GM23338 (cell line): ENCODE results near the gene TTLL5. TPM values are rescaled to one million over a fixed set of nuclear protein-coding genes. Genes with fewer than 3 reads are reported as not detected.

Source experiments
- ATAC-seq: fragments of 200-7000 bp; cut with Tn5 transposase; 3 replicates; pipeline ENCODE4 v1.9.1; 2020
- DNase-seq: peaks from one replicate; pipeline ENCODE4 v3.0.0-alpha.2; 2015; ENCODE audit warnings: low spot score
- H2AFZ ChIP-seq: fragments of 200-600 bp; sonication (generic); 2 replicates; pipeline ENCODE4 v1.8.0; 2016; ENCODE audit warnings: antibody characterized with exemption, mild to moderate bottlenecking, moderate library complexity
- H3F3A ChIP-seq: fragments of 200-600 bp; sonication (generic); replicated peaks from 2 replicates; pipeline ENCODE4 v1.8.0; 2017; ENCODE audit warnings: antibody characterized with exemption, mixed run types, low read depth
- H3K27ac ChIP-seq: fragments of 200-600 bp; sonication (generic); 2 replicates; pipeline ENCODE4 v1.6.1; 2016; ENCODE audit warnings: low read depth
- H3K27me3 ChIP-seq: fragments of 200-600 bp; sonication (generic); 2 replicates; pipeline ENCODE4 v1.8.0; 2016; ENCODE audit warnings: mild to moderate bottlenecking, mixed run types, moderate library complexity; ENCODE audit not compliant: insufficient read depth
- H3K36me3 ChIP-seq: fragments of 200-600 bp; sonication (generic); 2 replicates; pipeline ENCODE4 v1.8.0; 2016; ENCODE audit warnings: mild to moderate bottlenecking; ENCODE audit not compliant: insufficient read depth
- H3K4me1 ChIP-seq: fragments of 200-600 bp; sonication (generic); 2 replicates; pipeline ENCODE4 v1.8.0; 2016; ENCODE audit warnings: mild to moderate bottlenecking, moderate library complexity; ENCODE audit not compliant: insufficient read depth
- H3K4me2 ChIP-seq: fragments of 200-600 bp; sonication (generic); 2 replicates; pipeline ENCODE4 v1.7.1; 2017; ENCODE audit warnings: mixed run types
- H3K4me3 ChIP-seq: fragments of 200-600 bp; sonication (generic); 2 replicates; pipeline ENCODE4 v1.6.1; 2016; ENCODE audit warnings: mixed run types
- H3K79me2 ChIP-seq: fragments of 200-600 bp; sonication (generic); replicated peaks from 2 replicates; pipeline ENCODE4 v1.8.0; 2017; ENCODE audit warnings: mild to moderate bottlenecking; ENCODE audit not compliant: insufficient read depth
- H3K9me2 ChIP-seq: fragments of 200-600 bp; sonication (generic); 2 replicates; pipeline ENCODE4 v1.8.0; 2017; ENCODE audit not compliant: insufficient read depth
- H4K20me1 ChIP-seq: fragments of 200-600 bp; sonication (generic); replicated peaks from 2 replicates; pipeline ENCODE4 v1.8.0; 2017; ENCODE audit warnings: mild to moderate bottlenecking; ENCODE audit not compliant: insufficient read depth
- H3K27ac Mint-ChIP-seq: 2 replicates; pipeline ENCODE4 v1.8.0; 2020; ENCODE audit warnings: inconsistent platforms, mild to moderate bottlenecking, moderate library complexity, mixed read lengths
- H3K27me3 Mint-ChIP-seq: 3 replicates; pipeline ENCODE4 v1.8.0; 2022; ENCODE audit warnings: low read depth, mild to moderate bottlenecking, moderate library complexity, mixed read lengths, inconsistent platforms; ENCODE audit not compliant: insufficient read depth, poor library complexity
- H3K36me3 Mint-ChIP-seq: 3 replicates; pipeline ENCODE4 v1.8.0; 2021; ENCODE audit warnings: low read depth, mild to moderate bottlenecking, inconsistent platforms, moderate library complexity, mixed read lengths
- H3K4me1 Mint-ChIP-seq: 3 replicates; pipeline ENCODE4 v1.8.0; 2020; ENCODE audit warnings: mild to moderate bottlenecking, inconsistent platforms, mixed read lengths
- H3K4me3 Mint-ChIP-seq: 3 replicates; pipeline ENCODE4 v1.8.0; 2021; ENCODE audit warnings: moderate library complexity, mild to moderate bottlenecking, inconsistent platforms, mixed read lengths
- H3K9me3 Mint-ChIP-seq: 3 replicates; pipeline ENCODE4 v1.8.0; 2020; ENCODE audit warnings: moderate library complexity, mild to moderate bottlenecking, inconsistent platforms, mixed read lengths
- CREB1 ChIP-seq: fragments of 250-450 bp; sonication (Bioruptor Pico); IDR thresholded peaks from 2 replicates; pipeline ENCODE4 v1.5.0; 2020; ENCODE audit warnings: low read depth, mild to moderate bottlenecking, moderate library complexity
- CTCF ChIP-seq, 2 experiments: fragments of 200-600 bp in 1 of 2; sonication (generic) in 1 of 2; conservative IDR thresholded peaks; 2 replicates each; pipeline versions ENCODE4 v1.5.1 to v1.6.1; 2016 to 2017; ENCODE audit warnings: antibody characterized with exemption in 2 of 2, low read depth in 2 of 2, mild to moderate bottlenecking in 2 of 2, moderate library complexity in 1 of 2
- EZH2 ChIP-seq: fragments of 200-600 bp; sonication (generic); IDR thresholded peaks from one replicate; pipeline ENCODE4 v1.8.0; 2017; ENCODE audit warnings: antibody characterized with exemption, mild to moderate bottlenecking, low read depth; ENCODE audit not compliant: unreplicated experiment
- EZH2phosphoT487 ChIP-seq: fragments of 200-600 bp; sonication (generic); IDR thresholded peaks from one replicate; pipeline ENCODE4 v1.8.1; 2018; ENCODE audit warnings: antibody characterized with exemption; ENCODE audit not compliant: unreplicated experiment
- JUNB ChIP-seq: IDR thresholded peaks from one replicate; pipeline ENCODE4 v1.6.1; 2016; ENCODE audit warnings: antibody characterized with exemption; ENCODE audit not compliant: unreplicated experiment
- NANOG ChIP-seq: IDR thresholded peaks from 2 replicates; pipeline ENCODE4 v1.6.1; 2016; ENCODE audit warnings: antibody characterized with exemption, borderline replicate concordance
- POLR2AphosphoS5 ChIP-seq: IDR thresholded peaks from 2 replicates; pipeline ENCODE4 v1.6.1; 2016; ENCODE audit warnings: antibody characterized with exemption, low read depth
- STAT1 ChIP-seq: IDR thresholded peaks from one replicate; pipeline ENCODE4 v1.6.1; 2016; ENCODE audit warnings: antibody characterized with exemption; ENCODE audit not compliant: unreplicated experiment
- ZNF114 ChIP-seq: fragments of 250-450 bp; sonication (Bioruptor Pico); IDR thresholded peaks from 2 replicates; pipeline ENCODE4 v1.5.0; 2020; ENCODE audit warnings: mild to moderate bottlenecking, moderate library complexity
- ZNF331 ChIP-seq: fragments of 250-450 bp; sonication (Bioruptor Pico); IDR thresholded peaks from 2 replicates; pipeline ENCODE4 v1.5.0; 2020; ENCODE audit warnings: low read depth, mild to moderate bottlenecking, moderate library complexity
- polyA plus RNA-seq: library from polyadenylated mRNA; unstranded; fragments of >200 nt; fragmentation: Nextera tagmentation; extraction: Ambion mirVana; gene quantifications from 2 replicates; pipeline ENCODE4 v1.2.1, GENCODE V29; 2016
- total RNA-seq: library from RNA; depleted of rRNA; stranded (reverse); fragments of >200 nt; shearing (Covaris generic); gene quantifications from 2 replicates; pipeline ENCODE4 v1.2.3, GENCODE V29; 2014
- TF ChIP-seq, protein P1 (sequence below): fragments of 250-450 bp; sonication (Bioruptor Pico); IDR thresholded peaks from 2 replicates; pipeline ENCODE4 v1.5.0; 2020; ENCODE audit warnings: mild to moderate bottlenecking, moderate library complexity
- TF ChIP-seq, protein P2 (sequence below): IDR thresholded peaks from one replicate; pipeline ENCODE4 v1.6.1; 2018; ENCODE audit warnings: antibody characterized with exemption; ENCODE audit not compliant: unreplicated experiment

The TTLL5 gene
- total and polyA plus RNA-seq, 2 experiments from 2014 or later, result 33.5 to 35.4 TPM

GRCh38 chr14:75831952-75832351, 170.9 kb downstream of the TTLL5 start (continued):
- TF ChIP-seq, protein P1, sequence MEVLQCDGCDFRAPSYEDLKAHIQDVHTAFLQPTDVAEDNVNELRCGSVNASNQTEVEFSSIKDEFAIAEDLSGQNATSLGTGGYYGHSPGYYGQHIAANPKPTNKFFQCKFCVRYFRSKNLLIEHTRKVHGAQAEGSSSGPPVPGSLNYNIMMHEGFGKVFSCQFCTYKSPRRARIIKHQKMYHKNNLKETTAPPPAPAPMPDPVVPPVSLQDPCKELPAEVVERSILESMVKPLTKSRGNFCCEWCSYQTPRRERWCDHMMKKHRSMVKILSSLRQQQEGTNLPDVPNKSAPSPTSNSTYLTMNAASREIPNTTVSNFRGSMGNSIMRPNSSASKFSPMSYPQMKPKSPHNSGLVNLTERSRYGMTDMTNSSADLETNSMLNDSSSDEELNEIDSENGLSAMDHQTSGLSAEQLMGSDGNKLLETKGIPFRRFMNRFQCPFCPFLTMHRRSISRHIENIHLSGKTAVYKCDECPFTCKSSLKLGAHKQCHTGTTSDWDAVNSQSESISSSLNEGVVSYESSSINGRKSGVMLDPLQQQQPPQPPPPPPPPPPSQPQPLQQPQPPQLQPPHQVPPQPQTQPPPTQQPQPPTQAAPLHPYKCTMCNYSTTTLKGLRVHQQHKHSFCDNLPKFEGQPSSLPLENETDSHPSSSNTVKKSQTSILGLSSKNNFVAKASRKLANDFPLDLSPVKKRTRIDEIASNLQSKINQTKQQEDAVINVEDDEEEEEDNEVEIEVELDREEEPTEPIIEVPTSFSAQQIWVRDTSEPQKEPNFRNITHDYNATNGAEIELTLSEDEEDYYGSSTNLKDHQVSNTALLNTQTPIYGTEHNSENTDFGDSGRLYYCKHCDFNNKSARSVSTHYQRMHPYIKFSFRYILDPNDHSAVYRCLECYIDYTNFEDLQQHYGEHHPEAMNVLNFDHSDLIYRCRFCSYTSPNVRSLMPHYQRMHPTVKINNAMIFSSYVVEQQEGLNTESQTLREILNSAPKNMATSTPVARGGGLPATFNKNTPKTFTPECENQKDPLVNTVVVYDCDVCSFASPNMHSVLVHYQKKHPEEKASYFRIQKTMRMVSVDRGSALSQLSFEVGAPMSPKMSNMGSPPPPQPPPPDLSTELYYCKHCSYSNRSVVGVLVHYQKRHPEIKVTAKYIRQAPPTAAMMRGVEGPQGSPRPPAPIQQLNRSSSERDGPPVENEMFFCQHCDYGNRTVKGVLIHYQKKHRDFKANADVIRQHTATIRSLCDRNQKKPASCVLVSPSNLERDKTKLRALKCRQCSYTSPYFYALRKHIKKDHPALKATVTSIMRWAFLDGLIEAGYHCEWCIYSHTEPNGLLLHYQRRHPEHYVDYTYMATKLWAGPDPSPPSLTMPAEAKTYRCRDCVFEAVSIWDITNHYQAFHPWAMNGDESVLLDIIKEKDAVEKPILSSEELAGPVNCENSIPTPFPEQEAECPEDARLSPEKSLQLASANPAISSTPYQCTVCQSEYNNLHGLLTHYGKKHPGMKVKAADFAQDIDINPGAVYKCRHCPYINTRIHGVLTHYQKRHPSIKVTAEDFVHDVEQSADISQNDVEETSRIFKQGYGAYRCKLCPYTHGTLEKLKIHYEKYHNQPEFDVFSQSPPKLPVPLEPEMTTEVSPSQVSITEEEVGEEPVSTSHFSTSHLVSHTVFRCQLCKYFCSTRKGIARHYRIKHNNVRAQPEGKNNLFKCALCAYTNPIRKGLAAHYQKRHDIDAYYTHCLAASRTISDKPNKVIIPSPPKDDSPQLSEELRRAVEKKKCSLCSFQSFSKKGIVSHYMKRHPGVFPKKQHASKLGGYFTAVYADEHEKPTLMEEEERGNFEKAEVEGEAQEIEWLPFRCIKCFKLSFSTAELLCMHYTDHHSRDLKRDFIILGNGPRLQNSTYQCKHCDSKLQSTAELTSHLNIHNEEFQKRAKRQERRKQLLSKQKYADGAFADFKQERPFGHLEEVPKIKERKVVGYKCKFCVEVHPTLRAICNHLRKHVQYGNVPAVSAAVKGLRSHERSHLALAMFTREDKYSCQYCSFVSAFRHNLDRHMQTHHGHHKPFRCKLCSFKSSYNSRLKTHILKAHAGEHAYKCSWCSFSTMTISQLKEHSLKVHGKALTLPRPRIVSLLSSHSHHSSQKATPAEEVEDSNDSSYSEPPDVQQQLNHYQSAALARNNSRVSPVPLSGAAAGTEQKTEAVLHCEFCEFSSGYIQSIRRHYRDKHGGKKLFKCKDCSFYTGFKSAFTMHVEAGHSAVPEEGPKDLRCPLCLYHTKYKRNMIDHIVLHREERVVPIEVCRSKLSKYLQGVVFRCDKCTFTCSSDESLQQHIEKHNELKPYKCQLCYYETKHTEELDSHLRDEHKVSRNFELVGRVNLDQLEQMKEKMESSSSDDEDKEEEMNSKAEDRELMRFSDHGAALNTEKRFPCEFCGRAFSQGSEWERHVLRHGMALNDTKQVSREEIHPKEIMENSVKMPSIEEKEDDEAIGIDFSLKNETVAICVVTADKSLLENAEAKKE, result no peak
- TF ChIP-seq CREB1 (CRISPR knock-in tag), result no peak
- no peak for TF ChIP-seq ZNF114 (CRISPR knock-in tag)
- no peak for TF ChIP-seq EZH2
- no peak for TF ChIP-seq POLR2AphosphoS5
- TF ChIP-seq ZNF331 (CRISPR knock-in tag), result no peak
- TF ChIP-seq NANOG, result no peak
- no peak for TF ChIP-seq JUNB

DNA sequence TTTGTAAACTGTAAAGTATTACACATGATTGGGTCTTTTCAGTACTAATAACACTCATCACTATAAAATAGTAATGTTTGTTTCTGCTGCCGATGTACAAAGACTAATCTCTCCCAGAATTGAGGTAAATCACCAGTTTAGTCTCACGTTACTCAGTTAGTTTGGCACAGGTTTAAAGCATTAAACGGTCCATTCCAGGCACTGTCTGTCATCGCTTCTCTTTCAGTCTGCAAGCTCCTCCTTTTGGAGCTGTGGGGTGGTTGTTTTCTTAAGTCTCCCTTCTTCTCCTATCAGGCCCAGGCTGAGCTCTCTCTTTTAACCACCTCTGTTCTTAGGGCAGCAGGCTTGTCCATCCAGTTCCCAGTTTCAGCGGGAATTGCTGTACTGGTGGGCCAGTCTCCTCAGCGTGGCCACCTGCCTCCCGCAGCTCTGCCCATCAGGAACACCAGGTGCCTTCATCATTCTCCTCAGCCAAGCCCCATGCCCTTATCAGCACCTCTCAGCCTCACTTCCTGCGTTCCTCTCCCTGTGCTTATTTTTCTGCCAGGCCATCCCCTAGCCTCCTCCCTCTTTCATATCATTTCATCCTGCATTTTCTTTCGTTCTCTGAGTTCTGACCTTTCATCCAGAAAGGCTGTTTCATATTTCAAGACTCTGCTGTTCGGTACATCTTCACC, 171.7 kb downstream of the TTLL5 start:
- H3K4me3 Mint-ChIP-seq, result no peak overlapping the region
- peaks cover 3% of the 10 kb centered on the region; the same call in 1 of the 2 replicates for H4K20me1 ChIP-seq
- ATAC-seq, result no peak
- H3K36me3 ChIP-seq, result no peaks in the 10 kb centered on the region
- no peaks in the 10 kb centered on the region for H3K9me2 ChIP-seq
- H3K36me3 Mint-ChIP-seq, result no peaks in the 10 kb centered on the region
- H2AFZ ChIP-seq, result no peak overlapping the region
- H3K4me1 ChIP-seq, result no peaks in the 10 kb centered on the region
- H3K4me2 ChIP-seq, result no peak overlapping the region
- no peaks in the 10 kb centered on the region for H3K27me3 ChIP-seq
- peaks cover 4% of the 10 kb centered on the region; the same call in 1 of the 3 replicates for H3K4me1 Mint-ChIP-seq
- H3F3A ChIP-seq, result no peaks in the 10 kb centered on the region
- H3K27ac Mint-ChIP-seq, result no peak overlapping the region
- no peaks in the 10 kb centered on the region for H3K27me3 Mint-ChIP-seq
- H3K4me3 ChIP-seq, result no peak overlapping the region
- H3K79me2 ChIP-seq, result no peaks in the 10 kb centered on the region
- no peak for DNase-seq
- H3K27ac ChIP-seq, result no peak overlapping the region
- H3K9me3 Mint-ChIP-seq, result no peaks in the 10 kb centered on the region
- TF ChIP-seq CTCF (conservative IDR thresholded peaks at IDR 0.05; ENCODE audit: low read depth in 2 of 2), result no peak
- TF ChIP-seq EZH2phosphoT487, result no peak
- TF ChIP-seq STAT1, result no peak
- TF ChIP-seq, protein P2, sequence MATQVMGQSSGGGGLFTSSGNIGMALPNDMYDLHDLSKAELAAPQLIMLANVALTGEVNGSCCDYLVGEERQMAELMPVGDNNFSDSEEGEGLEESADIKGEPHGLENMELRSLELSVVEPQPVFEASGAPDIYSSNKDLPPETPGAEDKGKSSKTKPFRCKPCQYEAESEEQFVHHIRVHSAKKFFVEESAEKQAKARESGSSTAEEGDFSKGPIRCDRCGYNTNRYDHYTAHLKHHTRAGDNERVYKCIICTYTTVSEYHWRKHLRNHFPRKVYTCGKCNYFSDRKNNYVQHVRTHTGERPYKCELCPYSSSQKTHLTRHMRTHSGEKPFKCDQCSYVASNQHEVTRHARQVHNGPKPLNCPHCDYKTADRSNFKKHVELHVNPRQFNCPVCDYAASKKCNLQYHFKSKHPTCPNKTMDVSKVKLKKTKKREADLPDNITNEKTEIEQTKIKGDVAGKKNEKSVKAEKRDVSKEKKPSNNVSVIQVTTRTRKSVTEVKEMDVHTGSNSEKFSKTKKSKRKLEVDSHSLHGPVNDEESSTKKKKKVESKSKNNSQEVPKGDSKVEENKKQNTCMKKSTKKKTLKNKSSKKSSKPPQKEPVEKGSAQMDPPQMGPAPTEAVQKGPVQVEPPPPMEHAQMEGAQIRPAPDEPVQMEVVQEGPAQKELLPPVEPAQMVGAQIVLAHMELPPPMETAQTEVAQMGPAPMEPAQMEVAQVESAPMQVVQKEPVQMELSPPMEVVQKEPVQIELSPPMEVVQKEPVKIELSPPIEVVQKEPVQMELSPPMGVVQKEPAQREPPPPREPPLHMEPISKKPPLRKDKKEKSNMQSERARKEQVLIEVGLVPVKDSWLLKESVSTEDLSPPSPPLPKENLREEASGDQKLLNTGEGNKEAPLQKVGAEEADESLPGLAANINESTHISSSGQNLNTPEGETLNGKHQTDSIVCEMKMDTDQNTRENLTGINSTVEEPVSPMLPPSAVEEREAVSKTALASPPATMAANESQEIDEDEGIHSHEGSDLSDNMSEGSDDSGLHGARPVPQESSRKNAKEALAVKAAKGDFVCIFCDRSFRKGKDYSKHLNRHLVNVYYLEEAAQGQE, result no peak
- TF ChIP-seq EZH2, result no peak
- TF ChIP-seq JUNB, result no peak
